ENCODE data around the gene UST.

UST gene

GRCh38 chr6:149064660-149065015 is 317.8 kb downstream of the UST start:
- Histone ChIP-seq H3K4me3 (ENCODE audit: low read depth, low read length) (no peak overlapping the region), H3K4me1 (peaks cover 17% of the 10 kb centered on the region), H3K9me3 (no peaks in the 10 kb centered on the region), H3K27me3 (no peaks in the 10 kb centered on the region), H3K36me3 (no peaks in the 10 kb centered on the region)
- TF ChIP-seq CTCF (IDR thresholded peaks at IDR 0.05; ENCODE audit: low read depth, low read length) = no peak
- DNase-seq = no peak

GRCh38 chr6:149065121-149065520 is 318.3 kb downstream of the UST start:
- Histone ChIP-seq H3K27me3 (no peaks in the 10 kb centered on the region), H3K4me1 (peaks cover 13% of the 10 kb centered on the region), H3K36me3 (no peaks in the 10 kb centered on the region), H3K4me3 (ENCODE audit: low read depth, low read length) (no peak overlapping the region), H3K9me3 (no peaks in the 10 kb centered on the region)
- TF ChIP-seq CTCF (IDR thresholded peaks at IDR 0.05; ENCODE audit: low read depth, low read length) = no peak
- no peak for DNase-seq

DNA sequence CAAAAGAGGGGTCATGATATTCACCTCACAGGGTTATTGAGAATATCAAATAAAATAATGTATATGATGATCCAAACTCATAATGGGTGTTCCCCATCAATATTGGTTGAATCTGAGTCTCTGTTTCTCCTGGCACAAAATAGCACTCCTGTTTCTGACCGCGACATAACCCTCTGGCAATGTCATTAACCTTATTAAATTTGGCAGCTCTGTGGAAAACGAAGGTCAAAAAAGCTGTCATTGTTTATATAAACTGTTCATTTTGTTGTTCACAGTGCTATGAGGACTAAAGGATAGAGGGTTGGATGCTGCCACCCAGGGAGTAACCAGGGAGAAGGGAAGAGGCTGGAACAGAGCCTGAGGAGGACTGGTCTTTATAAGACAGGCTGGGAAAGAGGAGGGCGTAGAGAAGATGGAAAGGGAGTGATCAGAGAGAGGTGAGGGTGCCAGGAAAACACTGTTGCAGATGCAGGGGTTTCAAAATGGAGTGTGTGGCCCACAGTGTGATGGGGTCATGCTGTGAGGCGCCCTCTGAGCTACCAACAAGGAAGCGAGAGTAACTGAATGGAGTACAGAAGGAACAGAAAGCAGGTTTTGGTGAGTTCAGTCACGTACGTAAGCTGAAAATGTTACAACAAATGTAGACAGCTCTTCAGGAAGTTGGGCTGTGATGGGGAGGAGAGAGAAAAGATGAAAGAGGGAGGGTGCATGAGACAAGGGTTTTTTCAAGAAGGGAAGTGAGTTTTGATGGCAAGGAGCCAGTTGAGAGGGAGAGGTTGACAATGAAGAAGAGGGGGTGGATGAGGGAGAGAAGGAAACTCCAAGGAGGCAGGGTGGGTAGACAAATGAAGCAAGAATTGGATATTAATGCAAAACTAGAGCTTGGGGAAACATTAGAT is 319.1 kb downstream of the UST start:
- no peak for TF ChIP-seq CTCF (IDR thresholded peaks at IDR 0.05; ENCODE audit: low read depth, low read length)
- no peaks in the 10 kb centered on the region for H3K9me3 ChIP-seq
- H3K36me3 ChIP-seq = no peaks in the 10 kb centered on the region
- no peak overlapping the region for H3K4me3 ChIP-seq (ENCODE audit: low read depth, low read length)
- H3K4me1 ChIP-seq = peaks cover 8% of the 10 kb centered on the region; the same call in 1 of the 2 replicates
- no peaks in the 10 kb centered on the region for H3K27me3 ChIP-seq
- DNase-seq = no peak

DNA sequence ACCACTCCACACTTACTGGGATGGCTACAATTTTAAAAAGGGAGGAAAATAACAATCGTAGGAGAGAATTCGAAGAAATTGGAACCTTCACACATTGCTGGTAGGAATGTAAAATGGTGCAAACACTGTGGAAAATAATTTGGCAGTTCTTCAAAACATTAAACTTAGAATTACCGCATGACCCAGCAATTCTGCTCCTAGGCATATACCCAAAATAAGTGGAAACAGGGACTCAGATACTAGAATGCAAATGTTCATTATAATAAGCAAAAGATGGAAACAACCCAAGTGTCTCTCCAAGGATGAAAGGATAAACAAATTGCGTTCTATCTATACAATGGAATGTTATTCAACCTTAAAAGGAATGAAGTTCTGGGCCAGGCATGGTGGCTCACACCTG is 325.2 kb downstream of the UST start:
- Histone ChIP-seq H3K36me3 (no peaks in the 10 kb centered on the region), H3K4me1 (peaks cover 3% of the 10 kb centered on the region), H3K9me3 (no peaks in the 10 kb centered on the region), H3K27me3 (peaks cover 5% of the 10 kb centered on the region), H3K4me3 (ENCODE audit: low read depth, low read length) (no peak overlapping the region)
- TF ChIP-seq CTCF (IDR thresholded peaks at IDR 0.05; ENCODE audit: low read depth, low read length) = no peak
- no peak for DNase-seq

DNA sequence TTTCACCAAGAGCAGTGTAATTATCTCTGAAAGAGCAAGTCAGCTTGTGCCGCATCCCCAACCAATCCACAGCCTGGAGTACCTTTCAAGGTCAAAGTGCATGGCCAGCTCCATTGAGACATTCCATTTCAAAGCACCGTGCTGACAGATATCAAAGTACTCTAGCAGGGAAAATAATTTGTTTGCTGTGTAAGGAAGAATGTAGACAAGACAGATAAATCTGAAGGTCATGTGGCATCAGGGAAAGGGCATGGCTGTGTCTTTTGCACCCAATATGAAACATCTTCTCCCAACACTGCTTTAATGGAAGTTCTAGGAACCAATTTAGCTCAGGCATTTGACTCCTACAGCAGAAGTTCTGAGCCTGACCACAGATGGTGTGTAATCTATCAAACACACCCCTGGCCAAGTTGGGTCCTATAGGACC is 328.0 kb downstream of the UST start:
- no peaks in the 10 kb centered on the region for H3K36me3 ChIP-seq

More for the DNA sequence above, 328.0 kb downstream of the UST start:
- TF ChIP-seq CTCF (IDR thresholded peaks at IDR 0.05; ENCODE audit: low read depth, low read length) = no peak
- Histone ChIP-seq H3K4me1 (peaks cover 3% of the 10 kb centered on the region), H3K27me3 (peaks cover 5% of the 10 kb centered on the region), H3K9me3 (no peaks in the 10 kb centered on the region), H3K4me3 (ENCODE audit: low read depth, low read length) (no peak overlapping the region)
- no peak for DNase-seq

All from BE2C (cell line).